Nephron (organoid): ENCODE data around the gene ITPK1.

Experiments
- H3K27ac Mint-ChIP-seq, 3 experiments: 2 replicates each; pipeline ENCODE4 v1.8.0; 2020; ENCODE audit warnings: mixed read lengths in 3 of 3, mild to moderate bottlenecking in 2 of 3, moderate library complexity in 1 of 3
- H3K27me3 Mint-ChIP-seq: 2 replicates; pipeline ENCODE4 v1.8.0; 2021; ENCODE audit warnings: low read depth, mild to moderate bottlenecking, moderate library complexity, mixed read lengths
- H3K36me3 Mint-ChIP-seq: 2 replicates; pipeline ENCODE4 v1.8.0; 2020; ENCODE audit warnings: low read depth, mixed read lengths
- H3K4me1 Mint-ChIP-seq: 2 replicates; pipeline ENCODE4 v1.8.0; 2020; ENCODE audit warnings: mixed read lengths
- H3K4me3 Mint-ChIP-seq, 3 experiments: 2 replicates each; pipeline ENCODE4 v1.8.0; 2020; ENCODE audit warnings: mild to moderate bottlenecking in 3 of 3, mixed read lengths in 3 of 3, moderate library complexity in 2 of 3
- H3K9me3 Mint-ChIP-seq: 2 replicates; pipeline ENCODE4 v1.8.0; 2020; ENCODE audit warnings: mixed read lengths
- CTCF ChIP-seq, 3 experiments: fragments of 200-600 bp; sonication (generic); IDR thresholded peaks; one replicate each; pipeline ENCODE4 v1.5.0; 2021; ENCODE audit warnings: antibody characterized with exemption in 3 of 3; ENCODE audit not compliant: unreplicated experiment in 3 of 3

ITPK1 gene

GRCh38 chr14:92902191-92902590 lies 213.5 kb downstream of the ITPK1 start:
- no peak overlapping the region for H3K27ac Mint-ChIP-seq
- TF ChIP-seq CTCF (IDR thresholded peaks at IDR 0.05; ENCODE audit: unreplicated experiment in 3 of 3), result no peak
- H3K4me3 Mint-ChIP-seq, result no peak overlapping the region
- H3K9me3 Mint-ChIP-seq, result no peaks in the 10 kb centered on the region
- H3K4me1 Mint-ChIP-seq, result peaks cover 4% of the 10 kb centered on the region
- peaks cover 75% of the 10 kb centered on the region for H3K27me3 Mint-ChIP-seq
- no peaks in the 10 kb centered on the region for H3K36me3 Mint-ChIP-seq

GRCh38 chr14:92900660-92901059 lies 215.1 kb downstream of the ITPK1 start:
- Mint-ChIP-seq H3K4me1 (peaks cover 4% of the 10 kb centered on the region), H3K27me3 (peaks cover 73% of the 10 kb centered on the region), H3K9me3 (no peaks in the 10 kb centered on the region), H3K4me3 (no peak overlapping the region), H3K27ac (no peak overlapping the region), H3K36me3 (no peaks in the 10 kb centered on the region)
- TF ChIP-seq CTCF (IDR thresholded peaks at IDR 0.05; ENCODE audit: unreplicated experiment in 3 of 3), result no peak

- peaks cover 63% of the 10 kb centered on the region for H3K27me3 Mint-ChIP-seq
Measured at GRCh38 chr14:92898566-92899131, 217.1 kb downstream of the ITPK1 start.

GRCh38 chr14:92897922-92898565 lies 217.7 kb downstream of the ITPK1 start:
- peaks cover 59% of the 10 kb centered on the region for H3K27me3 Mint-ChIP-seq
- no peak overlapping the region for H3K4me3 Mint-ChIP-seq
- H3K36me3 Mint-ChIP-seq, result no peaks in the 10 kb centered on the region
- H3K4me1 Mint-ChIP-seq, result peaks cover 4% of the 10 kb centered on the region
- H3K9me3 Mint-ChIP-seq, result peaks cover 2% of the 10 kb centered on the region
- TF ChIP-seq CTCF (IDR thresholded peaks at IDR 0.05; ENCODE audit: unreplicated experiment in 3 of 3), result no peak
- H3K27ac Mint-ChIP-seq, result no peak overlapping the region

More at GRCh38 chr14:92898566-92899131, 217.1 kb downstream of the ITPK1 start:
- Mint-ChIP-seq H3K36me3 (no peaks in the 10 kb centered on the region), H3K4me3 (no peak overlapping the region), H3K27ac (no peak overlapping the region), H3K4me1 (peaks cover 4% of the 10 kb centered on the region), H3K9me3 (peaks cover under 1% of the 10 kb centered on the region)
- TF ChIP-seq CTCF (IDR thresholded peaks at IDR 0.05; ENCODE audit: unreplicated experiment in 3 of 3), result no peak

- H3K4me3 Mint-ChIP-seq, result no peak overlapping the region
- TF ChIP-seq CTCF (IDR thresholded peaks at IDR 0.05; ENCODE audit: unreplicated experiment in 3 of 3), result no peak
- peaks cover 49% of the 10 kb centered on the region for H3K27me3 Mint-ChIP-seq
- peaks cover 4% of the 10 kb centered on the region for H3K9me3 Mint-ChIP-seq
- no peaks in the 10 kb centered on the region for H3K4me1 Mint-ChIP-seq
- H3K27ac Mint-ChIP-seq, result no peak overlapping the region
- no peaks in the 10 kb centered on the region for H3K36me3 Mint-ChIP-seq
Measured at GRCh38 chr14:92895352-92895878, 220.3 kb downstream of the ITPK1 start.

- H3K4me3 Mint-ChIP-seq, result no peak overlapping the region
- peaks cover 49% of the 10 kb centered on the region for H3K27me3 Mint-ChIP-seq
- H3K27ac Mint-ChIP-seq, result no peak overlapping the region
- H3K4me1 Mint-ChIP-seq, result no peaks in the 10 kb centered on the region
- peaks cover 6% of the 10 kb centered on the region for H3K9me3 Mint-ChIP-seq
- TF ChIP-seq CTCF (IDR thresholded peaks at IDR 0.05; ENCODE audit: unreplicated experiment in 3 of 3), result no peak
- H3K36me3 Mint-ChIP-seq, result no peaks in the 10 kb centered on the region
Measured at GRCh38 chr14:92892589-92892988, 223.1 kb downstream of the ITPK1 start.
